ENCODE results near the gene SYTL3.

DNA sequence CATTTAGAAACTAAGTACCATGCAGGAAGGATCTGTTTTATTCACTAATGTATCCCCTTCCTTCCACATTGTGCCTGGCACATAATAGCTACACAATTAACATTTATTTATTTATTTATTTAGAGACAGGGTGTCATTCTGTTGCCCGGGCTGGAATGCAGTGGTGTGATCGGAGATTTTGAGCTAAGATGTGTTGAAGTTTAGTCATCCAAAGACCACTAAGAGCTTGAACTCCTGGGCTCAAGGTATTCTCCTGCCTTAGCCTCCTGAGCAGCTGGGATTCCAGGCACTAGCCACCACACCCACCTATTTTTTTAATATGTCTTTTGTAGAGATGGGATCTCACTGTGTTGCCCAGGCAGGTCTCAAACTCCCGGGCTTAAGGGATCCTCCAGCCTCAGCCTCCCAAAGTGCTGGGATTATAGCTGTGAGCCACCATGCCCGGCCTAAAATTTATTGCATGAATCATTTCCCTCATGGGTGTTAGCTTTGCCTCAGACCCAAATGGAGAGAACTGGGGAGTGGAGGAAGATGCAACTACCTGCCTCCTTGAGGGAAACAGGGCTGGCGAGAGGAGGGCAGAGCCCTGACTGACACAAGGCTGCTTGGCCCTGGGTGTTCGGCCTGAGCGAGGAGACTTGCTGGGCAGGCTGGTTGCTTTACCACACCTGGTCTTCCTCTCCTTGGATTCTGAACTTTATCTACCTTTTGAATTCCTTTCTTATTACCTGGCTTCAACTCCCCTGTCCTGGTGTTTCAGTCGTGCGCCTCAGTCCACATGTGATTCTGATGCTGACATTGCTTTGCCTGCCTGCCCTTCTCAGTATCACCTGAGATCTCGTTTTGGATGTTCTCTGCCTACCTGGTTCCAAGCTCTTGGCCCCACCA lies 3.6 kb upstream of the SYTL3 start:
- TF ChIP-seq, protein P1, sequence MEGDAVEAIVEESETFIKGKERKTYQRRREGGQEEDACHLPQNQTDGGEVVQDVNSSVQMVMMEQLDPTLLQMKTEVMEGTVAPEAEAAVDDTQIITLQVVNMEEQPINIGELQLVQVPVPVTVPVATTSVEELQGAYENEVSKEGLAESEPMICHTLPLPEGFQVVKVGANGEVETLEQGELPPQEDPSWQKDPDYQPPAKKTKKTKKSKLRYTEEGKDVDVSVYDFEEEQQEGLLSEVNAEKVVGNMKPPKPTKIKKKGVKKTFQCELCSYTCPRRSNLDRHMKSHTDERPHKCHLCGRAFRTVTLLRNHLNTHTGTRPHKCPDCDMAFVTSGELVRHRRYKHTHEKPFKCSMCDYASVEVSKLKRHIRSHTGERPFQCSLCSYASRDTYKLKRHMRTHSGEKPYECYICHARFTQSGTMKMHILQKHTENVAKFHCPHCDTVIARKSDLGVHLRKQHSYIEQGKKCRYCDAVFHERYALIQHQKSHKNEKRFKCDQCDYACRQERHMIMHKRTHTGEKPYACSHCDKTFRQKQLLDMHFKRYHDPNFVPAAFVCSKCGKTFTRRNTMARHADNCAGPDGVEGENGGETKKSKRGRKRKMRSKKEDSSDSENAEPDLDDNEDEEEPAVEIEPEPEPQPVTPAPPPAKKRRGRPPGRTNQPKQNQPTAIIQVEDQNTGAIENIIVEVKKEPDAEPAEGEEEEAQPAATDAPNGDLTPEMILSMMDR (IDR thresholded peaks at IDR 0.05) = no peak
- TF ChIP-seq EZH2phosphoT487 (IDR thresholded peaks at IDR 0.05; ENCODE audit: borderline replicate concordance, low read depth) = no peak
- TF ChIP-seq EP300 (IDR thresholded peaks at IDR 0.05; ENCODE audit: borderline replicate concordance in 1 of 2, low read depth in 1 of 2, low read length in 1 of 2) = no peak
- no peak for TF ChIP-seq POLR2AphosphoS5 (IDR thresholded peaks at IDR 0.05; ENCODE audit: low read depth, low read length)
- TF ChIP-seq NRF1 (IDR thresholded peaks at IDR 0.05; ENCODE audit: low read depth, low read length) = no peak
- TF ChIP-seq YY1 (IDR thresholded peaks at IDR 0.05; ENCODE audit: low read depth) = no peak
- TF ChIP-seq, protein P2, sequence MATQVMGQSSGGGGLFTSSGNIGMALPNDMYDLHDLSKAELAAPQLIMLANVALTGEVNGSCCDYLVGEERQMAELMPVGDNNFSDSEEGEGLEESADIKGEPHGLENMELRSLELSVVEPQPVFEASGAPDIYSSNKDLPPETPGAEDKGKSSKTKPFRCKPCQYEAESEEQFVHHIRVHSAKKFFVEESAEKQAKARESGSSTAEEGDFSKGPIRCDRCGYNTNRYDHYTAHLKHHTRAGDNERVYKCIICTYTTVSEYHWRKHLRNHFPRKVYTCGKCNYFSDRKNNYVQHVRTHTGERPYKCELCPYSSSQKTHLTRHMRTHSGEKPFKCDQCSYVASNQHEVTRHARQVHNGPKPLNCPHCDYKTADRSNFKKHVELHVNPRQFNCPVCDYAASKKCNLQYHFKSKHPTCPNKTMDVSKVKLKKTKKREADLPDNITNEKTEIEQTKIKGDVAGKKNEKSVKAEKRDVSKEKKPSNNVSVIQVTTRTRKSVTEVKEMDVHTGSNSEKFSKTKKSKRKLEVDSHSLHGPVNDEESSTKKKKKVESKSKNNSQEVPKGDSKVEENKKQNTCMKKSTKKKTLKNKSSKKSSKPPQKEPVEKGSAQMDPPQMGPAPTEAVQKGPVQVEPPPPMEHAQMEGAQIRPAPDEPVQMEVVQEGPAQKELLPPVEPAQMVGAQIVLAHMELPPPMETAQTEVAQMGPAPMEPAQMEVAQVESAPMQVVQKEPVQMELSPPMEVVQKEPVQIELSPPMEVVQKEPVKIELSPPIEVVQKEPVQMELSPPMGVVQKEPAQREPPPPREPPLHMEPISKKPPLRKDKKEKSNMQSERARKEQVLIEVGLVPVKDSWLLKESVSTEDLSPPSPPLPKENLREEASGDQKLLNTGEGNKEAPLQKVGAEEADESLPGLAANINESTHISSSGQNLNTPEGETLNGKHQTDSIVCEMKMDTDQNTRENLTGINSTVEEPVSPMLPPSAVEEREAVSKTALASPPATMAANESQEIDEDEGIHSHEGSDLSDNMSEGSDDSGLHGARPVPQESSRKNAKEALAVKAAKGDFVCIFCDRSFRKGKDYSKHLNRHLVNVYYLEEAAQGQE (IDR thresholded peaks at IDR 0.05; ENCODE audit: low read depth, low read length) = no peak
